ENCODE measurements around the gene NAALADL2. TPM values are rescaled to one million over a fixed set of nuclear protein-coding genes. Genes with fewer than 3 reads are reported as not detected.

NAALADL2 gene
- total and polyA plus RNA-seq, 2 experiments from 2014 or later = 3.4 to 15.3 TPM

DNA sequence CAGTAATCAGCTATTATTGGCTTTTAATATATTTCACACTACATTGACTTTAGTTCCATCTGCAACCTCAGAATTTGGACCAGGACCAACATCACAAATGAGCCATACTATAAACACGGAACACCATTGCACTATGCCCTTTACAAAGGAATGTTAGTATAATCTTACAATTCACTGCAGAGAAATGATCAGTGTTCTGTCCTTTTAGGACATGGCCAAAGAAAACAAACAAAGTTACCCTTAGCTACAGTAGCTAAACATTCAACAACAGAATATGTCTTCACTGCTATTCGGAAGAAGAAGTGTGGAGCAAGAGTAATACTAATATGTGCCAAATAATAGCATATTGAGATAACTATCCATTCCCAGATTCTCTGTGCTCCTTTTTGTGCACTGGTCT, 90.4 kb downstream of the NAALADL2 start:
- H3K27ac ChIP-seq = no peak overlapping the region

DNA sequence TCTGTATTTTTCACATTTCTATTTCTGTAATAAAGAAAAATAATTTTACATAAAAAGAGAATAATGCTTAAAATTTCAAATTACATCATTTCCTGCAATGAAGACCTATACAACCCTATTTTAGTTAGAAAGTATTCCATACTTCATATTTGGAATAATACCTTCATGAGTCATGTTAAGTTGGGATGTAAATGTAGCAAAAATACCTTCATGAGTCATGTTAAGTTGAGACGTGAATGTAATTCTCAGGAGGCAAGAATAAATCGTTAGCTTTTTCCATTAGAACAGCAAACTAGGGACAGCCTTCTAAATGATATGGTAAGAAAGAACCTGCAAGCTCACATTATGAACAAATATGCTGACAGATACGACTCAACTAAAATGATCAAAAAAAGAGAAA, 91.9 kb downstream of the NAALADL2 start:
- TF ChIP-seq EZH2 (IDR thresholded peaks at IDR 0.05; ENCODE audit: borderline replicate concordance) = no peak
- TF ChIP-seq EZH2phosphoT487 (IDR thresholded peaks at IDR 0.05; ENCODE audit: low read depth, severe bottlenecking, unreplicated experiment) = no peak
- TF ChIP-seq, protein P1, sequence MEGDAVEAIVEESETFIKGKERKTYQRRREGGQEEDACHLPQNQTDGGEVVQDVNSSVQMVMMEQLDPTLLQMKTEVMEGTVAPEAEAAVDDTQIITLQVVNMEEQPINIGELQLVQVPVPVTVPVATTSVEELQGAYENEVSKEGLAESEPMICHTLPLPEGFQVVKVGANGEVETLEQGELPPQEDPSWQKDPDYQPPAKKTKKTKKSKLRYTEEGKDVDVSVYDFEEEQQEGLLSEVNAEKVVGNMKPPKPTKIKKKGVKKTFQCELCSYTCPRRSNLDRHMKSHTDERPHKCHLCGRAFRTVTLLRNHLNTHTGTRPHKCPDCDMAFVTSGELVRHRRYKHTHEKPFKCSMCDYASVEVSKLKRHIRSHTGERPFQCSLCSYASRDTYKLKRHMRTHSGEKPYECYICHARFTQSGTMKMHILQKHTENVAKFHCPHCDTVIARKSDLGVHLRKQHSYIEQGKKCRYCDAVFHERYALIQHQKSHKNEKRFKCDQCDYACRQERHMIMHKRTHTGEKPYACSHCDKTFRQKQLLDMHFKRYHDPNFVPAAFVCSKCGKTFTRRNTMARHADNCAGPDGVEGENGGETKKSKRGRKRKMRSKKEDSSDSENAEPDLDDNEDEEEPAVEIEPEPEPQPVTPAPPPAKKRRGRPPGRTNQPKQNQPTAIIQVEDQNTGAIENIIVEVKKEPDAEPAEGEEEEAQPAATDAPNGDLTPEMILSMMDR (IDR thresholded peaks at IDR 0.05; ENCODE audit: poor library complexity) = no peak
- DNase-seq (ENCODE audit: low spot score) = no peak
- H3K4me3 ChIP-seq = no peak overlapping the region
- H2AFZ ChIP-seq = no peak overlapping the region
- no peaks in the 10 kb centered on the region for H3K4me1 ChIP-seq (ENCODE audit: insufficient read depth)
- H3K27me3 ChIP-seq = no peaks in the 10 kb centered on the region
- H3K36me3 ChIP-seq (replicated peaks; ENCODE audit: insufficient read depth, low read depth) = no peaks in the 10 kb centered on the region
- no peak overlapping the region for H3K4me2 ChIP-seq
- WGBS (ENCODE audit: low lambda C conversion rate, missing lambda C conversion rate) = 77% methylated on average over 3 of the region's 3 CpGs
- no peaks in the 10 kb centered on the region for H3K79me2 ChIP-seq
- no peaks in the 10 kb centered on the region for H3K9me2 ChIP-seq (replicated peaks; ENCODE audit: insufficient read depth)
- no peaks in the 10 kb centered on the region for H4K20me1 ChIP-seq (ENCODE audit: insufficient read depth, poor library complexity, severe bottlenecking)
- no peaks in the 10 kb centered on the region for H3K9me3 ChIP-seq (ENCODE audit: low read depth)
- no peak overlapping the region for H3K27ac ChIP-seq

More for the DNA sequence above, 90.4 kb downstream of the NAALADL2 start:
- no peaks in the 10 kb centered on the region for H3K9me3 ChIP-seq (ENCODE audit: low read depth)
- no peaks in the 10 kb centered on the region for H3K36me3 ChIP-seq (replicated peaks; ENCODE audit: insufficient read depth, low read depth)
- no peak for DNase-seq (ENCODE audit: low spot score)
- H3K9me2 ChIP-seq (replicated peaks; ENCODE audit: insufficient read depth) = no peaks in the 10 kb centered on the region
- TF ChIP-seq, protein P1 (IDR thresholded peaks at IDR 0.05; ENCODE audit: poor library complexity) = no peak
- TF ChIP-seq EZH2phosphoT487 (IDR thresholded peaks at IDR 0.05; ENCODE audit: low read depth, severe bottlenecking, unreplicated experiment) = no peak
- no peak overlapping the region for H3K4me2 ChIP-seq
- no peaks in the 10 kb centered on the region for H4K20me1 ChIP-seq (ENCODE audit: insufficient read depth, poor library complexity, severe bottlenecking)
- WGBS (ENCODE audit: low lambda C conversion rate, missing lambda C conversion rate) = 95% methylated on average over 2 of the region's 2 CpGs
- H2AFZ ChIP-seq = no peak overlapping the region
- no peak overlapping the region for H3K4me3 ChIP-seq
- no peaks in the 10 kb centered on the region for H3K27me3 ChIP-seq
- H3K4me1 ChIP-seq (ENCODE audit: insufficient read depth) = no peaks in the 10 kb centered on the region
- H3K79me2 ChIP-seq = no peaks in the 10 kb centered on the region

DNA sequence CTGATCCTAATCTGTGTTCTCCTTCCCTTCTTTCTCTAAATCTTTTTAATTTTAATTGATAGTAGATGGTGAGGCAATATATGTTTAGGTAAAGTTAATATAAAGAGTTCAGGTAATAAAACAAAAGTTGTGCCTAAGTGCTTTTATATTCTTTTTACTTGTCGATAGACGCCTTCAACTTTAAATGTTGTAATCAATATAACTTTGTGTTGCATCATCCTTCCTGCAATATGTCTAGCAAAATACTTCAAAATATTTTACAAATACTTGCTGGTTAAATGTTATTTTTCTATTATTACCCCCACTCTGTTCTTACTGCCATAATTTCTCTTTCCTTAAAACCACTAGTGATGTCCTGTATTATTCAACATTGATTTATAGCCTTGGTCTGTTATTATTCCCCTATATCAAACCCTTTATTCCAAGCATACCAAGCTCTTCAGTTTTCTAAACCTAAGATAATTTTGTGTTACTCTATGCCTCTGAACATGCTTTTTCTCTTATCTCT, 92.4 kb downstream of the NAALADL2 start:
- H3K27me3 ChIP-seq = no peaks in the 10 kb centered on the region
- no peak for TF ChIP-seq EZH2phosphoT487 (IDR thresholded peaks at IDR 0.05; ENCODE audit: low read depth, severe bottlenecking, unreplicated experiment)
- TF ChIP-seq, protein P1 (IDR thresholded peaks at IDR 0.05; ENCODE audit: poor library complexity) = no peak
- TF ChIP-seq EZH2 (IDR thresholded peaks at IDR 0.05; ENCODE audit: borderline replicate concordance) = no peak
- no peak overlapping the region for H3K4me2 ChIP-seq
- no peak for DNase-seq (ENCODE audit: low spot score)
- H3K36me3 ChIP-seq (replicated peaks; ENCODE audit: insufficient read depth, low read depth) = no peaks in the 10 kb centered on the region
- H2AFZ ChIP-seq = no peak overlapping the region
- H4K20me1 ChIP-seq (ENCODE audit: insufficient read depth, poor library complexity, severe bottlenecking) = no peaks in the 10 kb centered on the region
- no peaks in the 10 kb centered on the region for H3K9me3 ChIP-seq (ENCODE audit: low read depth)
- H3K4me1 ChIP-seq (ENCODE audit: insufficient read depth) = no peaks in the 10 kb centered on the region
- 100% methylated on average over 2 of the region's 2 CpGs for WGBS (ENCODE audit: low lambda C conversion rate, missing lambda C conversion rate)
- no peaks in the 10 kb centered on the region for H3K9me2 ChIP-seq (replicated peaks; ENCODE audit: insufficient read depth)
- H3K27ac ChIP-seq = no peak overlapping the region
- H3K4me3 ChIP-seq = no peak overlapping the region
- H3K79me2 ChIP-seq = no peaks in the 10 kb centered on the region

DNA sequence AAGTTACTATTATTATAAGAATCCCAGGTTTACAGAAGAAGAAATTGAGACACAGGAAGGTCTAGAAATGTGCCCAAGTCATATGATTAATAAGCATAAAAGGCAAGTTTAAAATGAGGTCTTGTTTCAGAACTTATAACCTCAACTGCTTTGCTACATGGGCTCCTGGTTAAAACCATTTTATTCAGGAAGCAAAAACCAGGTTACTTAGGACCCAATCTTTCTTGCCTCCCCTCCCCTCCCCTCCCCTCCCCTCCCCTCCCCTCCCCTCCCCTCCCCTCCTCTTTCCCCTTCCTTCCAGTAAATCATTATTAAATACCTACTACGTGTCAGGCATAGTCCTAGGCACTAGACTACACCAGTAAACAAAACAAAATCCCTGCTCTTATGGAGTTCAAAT, 93.9 kb downstream of the NAALADL2 start:
- Histone ChIP-seq H2AFZ (no peak overlapping the region), H3K27me3 (no peaks in the 10 kb centered on the region), H3K27ac (no peak overlapping the region), H3K79me2 (no peaks in the 10 kb centered on the region), H3K9me2 (replicated peaks; ENCODE audit: insufficient read depth) (no peaks in the 10 kb centered on the region), H3K4me2 (no peak overlapping the region), H4K20me1 (ENCODE audit: insufficient read depth, poor library complexity, severe bottlenecking) (no peaks in the 10 kb centered on the region), H3K4me1 (ENCODE audit: insufficient read depth) (no peaks in the 10 kb centered on the region), H3K36me3 (replicated peaks; ENCODE audit: insufficient read depth, low read depth) (no peaks in the 10 kb centered on the region), H3K4me3 (no peak overlapping the region), H3K9me3 (ENCODE audit: low read depth) (no peaks in the 10 kb centered on the region)
- 76% methylated on average over 1 of the region's 1 CpG for WGBS (ENCODE audit: low lambda C conversion rate, missing lambda C conversion rate)
- DNase-seq (ENCODE audit: low spot score) = no peak
- no peak for TF ChIP-seq EZH2phosphoT487 (IDR thresholded peaks at IDR 0.05; ENCODE audit: low read depth, severe bottlenecking, unreplicated experiment)
- TF ChIP-seq EZH2 (IDR thresholded peaks at IDR 0.05; ENCODE audit: borderline replicate concordance) = no peak
- TF ChIP-seq, protein P1 (IDR thresholded peaks at IDR 0.05; ENCODE audit: poor library complexity) = no peak

Measured in hepatocyte (in vitro differentiated cells).